AG04449 (cell line): ENCODE data around the gene C10orf67.
A peak's percentile ranks its signal among the peaks of the same experiment; 100 is the strongest.

ENCODE experiments used
- CTCF ChIA-PET: fragments of 350-600 bp; formaldehyde crosslinking; extraction: SDS; loops from one replicate; lab custom pipeline; 2021; ENCODE audit warnings: antibody characterized with exemption; lab: Yijun Ruan, JAX
- POLR2A ChIA-PET: fragments of 400-600, 350-600 bp; formaldehyde crosslinking; extraction: SDS; loops from one replicate; lab custom pipeline; 2020; ENCODE audit warnings: antibody characterized with exemption, inconsistent platforms; lab: Yijun Ruan, JAX
- DNase-seq: peaks from one replicate; pipeline ENCODE4 v3.0.0-alpha.2; 2010; ENCODE audit warnings: low read depth, low spot score
- H3K4me3 ChIP-seq: 2 replicates; pipeline ENCODE4 v1.5.1; 2011; ENCODE audit warnings: low read depth, mild to moderate bottlenecking, control low read depth, low read length
- TF ChIP-seq, protein P1 (sequence below): IDR thresholded peaks from one replicate; pipeline ENCODE4 v1.5.1; 2011; ENCODE audit warnings: mild to moderate bottlenecking, moderate library complexity, low read length, control low read depth, inconsistent platforms; ENCODE audit not compliant: insufficient read depth; ENCODE audit errors: missing control alignments

C10orf67 gene

DNA sequence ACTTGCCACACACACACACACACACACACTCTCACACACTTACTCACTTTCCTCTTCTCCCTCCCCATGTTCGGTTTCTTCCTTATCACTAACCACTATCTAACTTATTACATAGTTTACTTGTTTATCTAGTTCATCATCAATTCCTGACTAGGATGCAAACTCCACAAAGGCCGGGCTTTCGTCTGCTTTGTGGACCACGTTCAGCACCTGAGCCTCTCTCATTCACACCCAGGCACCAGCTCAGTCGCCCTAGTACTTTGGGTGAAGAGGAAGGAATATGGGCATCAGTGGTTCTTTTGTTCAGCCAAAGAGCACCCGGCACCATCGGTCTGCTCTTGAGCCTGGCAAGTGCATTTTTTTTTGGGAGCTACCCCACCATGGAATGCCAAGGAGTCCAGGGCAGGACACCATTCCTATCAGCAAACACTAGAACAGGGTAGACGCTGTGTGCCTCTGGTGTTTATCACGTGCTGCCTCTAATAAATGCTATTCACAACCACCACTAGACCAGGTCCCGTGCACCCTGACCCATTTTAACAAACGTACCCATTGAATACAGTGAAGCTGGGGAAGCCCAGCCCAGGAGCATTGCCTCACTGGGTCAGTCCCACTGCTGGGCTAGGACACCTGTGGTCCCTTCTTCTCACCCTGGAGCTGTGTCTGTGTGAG lies 2.2 kb downstream of the C10orf67 start:
- no peak overlapping the region for H3K4me3 ChIP-seq
- TF ChIP-seq, protein P1, sequence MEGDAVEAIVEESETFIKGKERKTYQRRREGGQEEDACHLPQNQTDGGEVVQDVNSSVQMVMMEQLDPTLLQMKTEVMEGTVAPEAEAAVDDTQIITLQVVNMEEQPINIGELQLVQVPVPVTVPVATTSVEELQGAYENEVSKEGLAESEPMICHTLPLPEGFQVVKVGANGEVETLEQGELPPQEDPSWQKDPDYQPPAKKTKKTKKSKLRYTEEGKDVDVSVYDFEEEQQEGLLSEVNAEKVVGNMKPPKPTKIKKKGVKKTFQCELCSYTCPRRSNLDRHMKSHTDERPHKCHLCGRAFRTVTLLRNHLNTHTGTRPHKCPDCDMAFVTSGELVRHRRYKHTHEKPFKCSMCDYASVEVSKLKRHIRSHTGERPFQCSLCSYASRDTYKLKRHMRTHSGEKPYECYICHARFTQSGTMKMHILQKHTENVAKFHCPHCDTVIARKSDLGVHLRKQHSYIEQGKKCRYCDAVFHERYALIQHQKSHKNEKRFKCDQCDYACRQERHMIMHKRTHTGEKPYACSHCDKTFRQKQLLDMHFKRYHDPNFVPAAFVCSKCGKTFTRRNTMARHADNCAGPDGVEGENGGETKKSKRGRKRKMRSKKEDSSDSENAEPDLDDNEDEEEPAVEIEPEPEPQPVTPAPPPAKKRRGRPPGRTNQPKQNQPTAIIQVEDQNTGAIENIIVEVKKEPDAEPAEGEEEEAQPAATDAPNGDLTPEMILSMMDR = no peak
- DNase-seq = no peak
- CTCF ChIA-PET = interaction anchor here (0.8 to 1.0 kb wide), 2 partner anchors 10 to 48 kb away, joined by 3 to 4 read pairs; no protein-coding TSS in a partner anchor
- POLR2A ChIA-PET = interaction anchor here (0.6 kb wide), 1 partner anchor 11 kb away, joined by 3 read pairs; no protein-coding TSS in a partner anchor

DNA sequence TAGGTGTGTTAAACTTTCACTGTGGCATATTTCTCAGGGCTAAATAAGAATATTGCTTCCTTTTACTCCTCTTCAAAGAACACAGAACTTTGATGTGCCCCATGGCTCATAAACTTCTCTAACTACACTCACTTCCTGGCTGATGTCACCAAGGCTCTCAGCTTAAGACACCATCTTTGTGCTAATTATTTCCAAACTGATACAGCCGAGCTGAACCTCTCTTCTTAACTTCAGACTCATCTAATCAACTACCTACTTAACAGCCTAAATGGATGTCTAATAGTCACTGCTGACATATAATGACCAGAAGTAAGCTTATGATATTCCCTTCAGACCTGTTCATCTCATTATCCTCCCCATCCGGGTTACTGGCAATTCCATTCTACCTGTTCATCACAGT lies 3.6 kb downstream of the C10orf67 start:
- TF ChIP-seq, protein P1 = no peak
- no peak overlapping the region for H3K4me3 ChIP-seq
- ChIA-PET CTCF (interaction anchor here (1.0 kb wide), 1 partner anchor 47 kb away, joined by 3 read pairs; no protein-coding TSS in a partner anchor), POLR2A (no interaction called here)
- no peak for DNase-seq

DNA sequence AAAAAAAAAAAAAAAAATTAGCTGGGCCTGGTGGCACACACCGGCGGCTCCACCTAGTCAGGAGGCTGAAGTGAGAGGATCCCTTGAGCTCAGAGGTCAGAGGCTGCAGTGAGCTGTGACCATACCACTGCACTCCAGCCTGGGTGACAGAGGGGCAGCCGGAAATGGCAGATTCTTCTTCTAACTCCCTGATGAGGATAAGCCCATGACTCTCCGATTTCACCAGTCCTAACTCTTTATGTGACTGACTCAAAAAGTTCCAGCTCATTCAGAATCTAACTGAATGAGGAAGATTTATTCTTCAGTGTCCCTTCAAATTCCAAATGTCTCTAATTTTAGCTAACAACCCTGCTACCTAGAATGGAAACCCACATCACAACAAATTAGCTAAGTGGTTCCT lies 4.2 kb downstream of the C10orf67 start:
- H3K4me3 ChIP-seq = no peak overlapping the region
- ChIA-PET CTCF (interaction anchor here (0.7 to 0.9 kb wide), 2 partner anchors 9 to 186 kb away, joined by 3 read pairs; no protein-coding TSS in a partner anchor), POLR2A (no interaction called here)
- no peak for DNase-seq
- TF ChIP-seq, protein P1 = no peak

DNA sequence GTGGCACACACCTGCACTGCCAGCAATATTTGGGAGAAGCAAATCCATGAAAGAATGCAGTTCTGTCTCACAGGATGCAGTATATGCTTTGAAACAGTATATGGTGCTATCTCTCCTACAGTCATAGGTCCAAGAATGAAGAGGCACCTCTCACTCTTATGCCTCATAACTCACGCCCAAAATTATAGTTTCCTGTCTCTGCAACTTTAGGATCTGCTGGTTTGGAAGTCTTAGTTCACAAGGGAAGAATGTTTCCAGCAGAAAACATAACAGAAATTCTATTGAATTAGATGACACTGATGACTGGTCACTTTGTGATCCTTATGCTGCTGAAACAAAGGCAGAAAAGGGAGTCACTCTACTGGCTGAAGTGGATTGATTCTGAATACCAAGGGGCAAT lies 5.7 kb downstream of the C10orf67 start:
- no peak for DNase-seq
- TF ChIP-seq, protein P1 = no peak
- CTCF ChIA-PET = interaction anchor here (1.3 kb wide), 1 partner anchor 8 kb away, joined by 5 read pairs; no protein-coding TSS in a partner anchor
- POLR2A ChIA-PET = interaction anchor here (0.6 kb wide), 1 partner anchor 40 kb away, joined by 3 read pairs; no protein-coding TSS in a partner anchor
- H3K4me3 ChIP-seq = no peak overlapping the region

DNA sequence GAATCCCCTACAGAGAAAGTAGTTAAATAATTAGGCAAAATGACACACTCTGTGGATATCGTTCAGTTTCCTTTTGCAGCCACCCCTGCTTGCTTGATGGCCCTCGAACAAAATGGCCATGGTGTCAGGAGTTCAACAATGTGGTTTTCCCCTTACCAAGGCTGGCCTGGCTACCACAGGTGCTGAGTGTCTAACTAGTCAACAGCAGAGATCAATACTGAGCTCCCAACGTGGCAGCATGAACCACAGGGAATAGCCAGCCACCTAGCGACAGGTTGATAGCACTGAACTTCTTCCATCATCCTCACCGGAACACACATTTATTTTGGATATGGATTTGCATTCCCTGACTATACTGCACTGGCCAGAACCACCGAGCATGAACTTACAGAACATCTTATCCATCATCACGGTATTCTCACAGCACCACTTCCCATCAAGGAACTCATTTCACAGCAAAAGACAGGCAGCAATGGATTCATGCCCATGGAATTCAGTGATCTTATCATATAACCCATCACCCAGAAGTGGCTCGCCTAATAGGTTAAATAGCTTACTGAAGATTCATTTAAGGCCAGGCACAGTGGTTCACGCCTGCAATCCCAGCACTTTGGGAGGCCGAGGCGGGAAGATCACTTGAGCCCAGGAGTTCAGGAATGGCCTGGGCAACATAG lies 6.3 kb downstream of the C10orf67 start:
- POLR2A ChIA-PET = interaction anchor here (0.6 kb wide), 1 partner anchor 41 kb away, joined by 3 read pairs; no protein-coding TSS in a partner anchor
- DNase-seq = peak; percentile 92
- H3K4me3 ChIP-seq = no peak overlapping the region
- CTCF ChIA-PET = interaction anchor here (1.3 kb wide), 1 partner anchor 9 kb away, joined by 5 read pairs; no protein-coding TSS in a partner anchor
- TF ChIP-seq, protein P1 = peak; percentile 9

DNA sequence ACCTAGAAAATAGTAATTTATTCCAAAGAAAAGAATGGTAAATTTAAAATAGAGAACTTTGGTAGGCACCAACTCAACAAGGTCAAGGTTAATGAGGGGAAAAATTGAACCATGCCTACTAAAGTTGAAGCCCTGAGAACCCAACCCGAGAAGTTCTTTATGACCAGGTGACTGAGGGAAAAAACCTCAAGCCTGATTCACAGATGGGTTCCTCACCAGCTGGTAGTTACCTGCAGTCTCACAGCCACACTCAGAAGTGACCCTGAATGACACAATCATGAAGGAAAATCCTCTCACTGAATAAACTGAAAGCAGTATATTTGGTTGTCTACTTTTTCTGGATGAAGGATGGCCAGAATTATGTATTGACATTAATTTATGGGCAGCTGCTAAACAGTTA lies 7.0 kb downstream of the C10orf67 start:
- CTCF ChIA-PET = interaction anchor here (1.3 kb wide), 1 partner anchor 10 kb away, joined by 5 read pairs; no protein-coding TSS in a partner anchor

More for the DNA sequence above, 7.0 kb downstream of the C10orf67 start:
- DNase-seq = no peak
- POLR2A ChIA-PET = no interaction called here
- TF ChIP-seq, protein P1 = no peak
- no peak overlapping the region for H3K4me3 ChIP-seq
